ENCODE data around the gene FBN2.

FBN2 gene

GRCh38 chr5:128305341-128305740, 232.7 kb downstream of the FBN2 start:
- no peaks in the 10 kb centered on the region for H3K4me1 Mint-ChIP-seq
- DNase-seq: no peak
- ATAC-seq: no peak
- no peaks in the 10 kb centered on the region for H3K27me3 Mint-ChIP-seq
- H3K27ac Mint-ChIP-seq: no peak overlapping the region
- no peaks in the 10 kb centered on the region for H3K9me3 Mint-ChIP-seq
- H3K4me3 Mint-ChIP-seq: no peak overlapping the region

- ATAC-seq (no peak), DNase-seq (no peak)
- no peaks in the 10 kb centered on the region for H3K9me3 Mint-ChIP-seq
- H3K27ac Mint-ChIP-seq: no peak overlapping the region
- no peaks in the 10 kb centered on the region for H3K27me3 Mint-ChIP-seq
- H3K4me3 Mint-ChIP-seq: no peak overlapping the region
- no peaks in the 10 kb centered on the region for H3K4me1 Mint-ChIP-seq
Measured at GRCh38 chr5:128304791-128305190, 233.3 kb downstream of the FBN2 start.

DNA sequence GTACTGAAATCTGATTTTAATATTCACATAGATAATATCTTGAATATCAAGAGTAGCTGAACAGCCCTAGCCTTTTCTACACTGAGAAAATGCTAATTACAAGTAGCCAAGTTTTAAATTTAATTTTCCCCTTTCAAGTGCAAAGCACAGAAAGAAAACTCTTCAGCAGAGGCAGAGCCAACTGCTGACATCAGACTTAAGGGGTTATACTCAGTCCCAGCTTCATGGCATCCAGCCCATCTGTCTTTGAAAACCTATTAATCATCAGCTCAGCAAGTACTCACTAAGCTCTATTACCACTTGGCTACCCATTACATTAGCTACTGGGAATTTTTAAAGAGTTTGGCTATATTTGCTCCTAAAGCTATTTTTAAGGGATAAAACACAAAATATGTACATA, 234.0 kb downstream of the FBN2 start:
- no peaks in the 10 kb centered on the region for H3K27me3 Mint-ChIP-seq
- H3K4me1 Mint-ChIP-seq: no peaks in the 10 kb centered on the region
- no peak overlapping the region for H3K27ac Mint-ChIP-seq
- no peak overlapping the region for H3K4me3 Mint-ChIP-seq
- no peaks in the 10 kb centered on the region for H3K9me3 Mint-ChIP-seq
- no peak for DNase-seq
- no peak for ATAC-seq

GRCh38 chr5:128303593-128303992, 234.5 kb downstream of the FBN2 start:
- no peaks in the 10 kb centered on the region for H3K4me1 Mint-ChIP-seq
- H3K27me3 Mint-ChIP-seq: no peaks in the 10 kb centered on the region
- H3K4me3 Mint-ChIP-seq: no peak overlapping the region
- no peak for ATAC-seq
- no peak overlapping the region for H3K27ac Mint-ChIP-seq
- DNase-seq: no peak
- H3K9me3 Mint-ChIP-seq: no peaks in the 10 kb centered on the region

DNA sequence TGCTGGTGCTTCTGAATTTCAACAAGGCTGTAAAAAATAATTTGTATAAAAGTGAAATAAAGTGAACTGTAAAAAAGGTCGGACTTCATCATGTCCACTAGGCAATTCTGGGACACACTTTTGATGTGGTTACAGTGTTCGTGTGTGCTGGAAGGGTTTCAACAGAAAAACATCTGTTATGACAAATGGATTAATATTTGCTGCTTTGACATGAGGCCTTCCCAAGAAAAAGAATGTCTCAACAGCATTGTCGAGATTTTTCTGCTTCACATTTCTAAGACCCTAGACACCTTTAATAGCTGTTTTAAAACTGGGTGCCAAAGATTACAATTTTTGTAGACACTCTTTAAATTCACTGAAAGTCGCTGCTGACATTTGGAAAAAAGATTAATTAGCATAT, 237.9 kb downstream of the FBN2 start:
- Mint-ChIP-seq H3K4me3 (no peak overlapping the region), H3K4me1 (no peaks in the 10 kb centered on the region), H3K27ac (no peak overlapping the region), H3K9me3 (no peaks in the 10 kb centered on the region), H3K27me3 (no peaks in the 10 kb centered on the region)
- no peak for ATAC-seq
- no peak for DNase-seq

DNA sequence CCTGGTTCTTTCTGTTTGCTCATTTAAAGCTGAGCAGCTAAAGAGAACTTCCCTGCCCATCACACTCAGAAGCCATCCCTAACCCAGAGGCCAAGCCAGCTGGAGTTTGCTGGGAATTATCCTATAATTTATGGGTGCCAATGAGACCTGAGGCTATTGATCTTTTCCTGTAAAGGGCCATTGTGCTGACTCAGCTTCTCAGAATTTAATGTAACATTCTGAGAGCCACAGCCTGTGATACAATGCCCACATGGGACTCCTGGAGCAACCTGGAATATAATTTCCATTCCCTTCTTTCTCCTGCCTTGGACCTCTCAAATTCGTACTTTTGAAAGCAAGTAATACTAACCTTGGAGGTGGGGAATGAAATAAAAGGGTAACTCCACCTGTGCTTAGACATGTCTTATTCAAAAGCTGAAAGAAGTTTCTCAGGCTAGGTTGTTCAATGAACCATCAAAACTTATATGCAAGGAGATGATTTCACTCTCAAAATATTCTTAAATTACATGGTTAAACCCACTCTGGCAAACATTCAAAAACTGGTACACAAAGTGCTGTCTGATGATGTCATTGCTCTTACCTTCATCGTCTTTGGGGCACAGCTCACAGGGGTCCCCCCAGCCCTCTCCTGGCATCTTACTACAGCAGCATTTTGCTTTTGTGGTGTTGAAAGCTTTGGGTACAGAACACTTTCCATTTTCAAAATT, 247.7 kb downstream of the FBN2 start:
- H3K9me3 Mint-ChIP-seq: peaks cover 0 to 6% of the 10 kb centered on the region in 2 donors
- H3K27me3 Mint-ChIP-seq: no peaks in the 10 kb centered on the region
- ATAC-seq: no peak
- no peak overlapping the region for H3K27ac Mint-ChIP-seq
- H3K4me1 Mint-ChIP-seq: no peaks in the 10 kb centered on the region
- H3K4me3 Mint-ChIP-seq: no peak overlapping the region
- no peak for DNase-seq

- Mint-ChIP-seq H3K4me1 (no peaks in the 10 kb centered on the region), H3K9me3 (peaks cover 0 to 4% of the 10 kb centered on the region in 2 donors)
Measured at GRCh38 chr5:128287740-128288139, 250.3 kb downstream of the FBN2 start.

GRCh38 chr5:128284236-128284635, 253.8 kb downstream of the FBN2 start:
- Mint-ChIP-seq H3K4me3 (no peak overlapping the region), H3K27me3 (peaks cover 9% of the 10 kb centered on the region), H3K27ac (no peak overlapping the region), H3K9me3 (no peaks in the 10 kb centered on the region), H3K4me1 (no peaks in the 10 kb centered on the region)
- DNase-seq (no peak), ATAC-seq (no peak)

More at GRCh38 chr5:128287740-128288139, 250.3 kb downstream of the FBN2 start:
- Mint-ChIP-seq H3K27ac (no peak overlapping the region), H3K4me3 (no peak overlapping the region), H3K27me3 (peaks cover 9% of the 10 kb centered on the region)
- no peak for ATAC-seq
- no peak for DNase-seq

DNA sequence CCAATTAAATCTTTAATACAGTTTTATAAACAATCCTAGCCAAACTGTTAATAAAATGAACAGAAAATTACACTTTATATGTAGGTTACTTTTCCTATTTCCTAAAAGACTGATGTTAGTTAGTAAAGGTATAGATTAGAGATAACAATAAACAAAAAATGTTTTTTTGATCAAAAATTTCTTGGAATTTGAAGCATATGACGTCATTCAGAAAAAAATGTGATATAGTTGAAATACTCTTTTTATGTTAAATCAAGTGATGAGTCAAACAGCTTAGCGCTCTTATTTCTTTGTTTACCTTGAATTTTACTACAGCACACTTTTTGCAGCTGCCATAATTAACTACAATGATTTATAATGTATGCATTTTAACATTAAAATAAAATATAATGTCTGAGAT, 258.7 kb downstream of the FBN2 start:
- Mint-ChIP-seq H3K4me3 (no peak overlapping the region), H3K9me3 (no peaks in the 10 kb centered on the region), H3K27me3 (peaks cover 16% of the 10 kb centered on the region), H3K4me1 (no peaks in the 10 kb centered on the region), H3K27ac (no peak overlapping the region)
- DNase-seq: no peak
- no peak for ATAC-seq

DNA sequence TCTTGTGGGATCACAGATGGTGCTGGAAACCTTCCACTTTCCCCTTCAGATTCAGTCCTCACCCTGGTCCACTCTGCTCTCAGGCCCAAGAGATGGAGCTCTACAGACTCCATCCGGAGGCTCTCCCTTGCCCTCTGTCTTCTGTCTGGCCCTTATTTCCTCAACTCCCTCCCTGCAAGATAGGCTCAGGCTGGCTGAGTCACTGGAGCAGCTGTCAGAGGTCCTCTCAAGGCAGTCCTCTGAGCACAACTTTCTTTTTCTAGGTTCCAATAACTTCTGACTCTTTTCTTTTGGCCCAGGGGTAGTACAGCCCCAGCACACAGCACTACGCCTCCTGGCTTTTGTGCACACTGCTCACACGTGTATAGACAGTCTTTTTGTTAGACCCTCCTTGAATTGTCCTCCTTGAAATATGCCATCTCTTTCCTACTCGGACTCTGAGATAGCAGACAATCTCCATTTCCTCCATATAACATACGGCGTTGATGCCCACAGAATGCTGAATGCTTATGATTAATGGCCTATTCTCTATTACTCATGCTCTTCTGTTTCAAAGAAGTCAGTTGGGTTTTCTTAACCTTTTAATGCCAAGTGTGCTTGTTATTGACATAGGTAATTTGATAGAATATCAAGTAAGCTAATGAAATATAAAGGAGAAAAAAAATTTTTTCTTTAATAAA, 261.4 kb downstream of the FBN2 start:
- ATAC-seq: no peak
- H3K27ac Mint-ChIP-seq: peak overlapping the region in 1 of 2 donors; percentile 2

DNA sequence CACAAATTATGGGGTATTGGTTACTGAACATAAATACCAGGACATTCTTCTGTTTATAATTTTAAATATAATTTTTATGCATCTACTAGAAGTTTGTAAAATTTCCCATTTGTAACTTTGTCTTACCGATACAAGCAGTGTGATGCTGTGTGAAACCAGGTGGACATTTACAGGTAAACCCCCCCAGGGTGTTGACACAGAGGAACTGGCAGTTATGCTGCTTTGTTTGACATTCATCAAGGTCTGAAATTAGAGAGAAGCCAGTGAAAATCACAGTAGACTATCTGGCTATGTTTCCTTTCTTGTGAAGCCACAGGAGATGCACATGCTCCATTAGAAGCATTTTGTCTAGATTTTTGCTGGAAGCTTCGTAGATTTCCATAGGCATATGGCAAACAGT, 263.6 kb downstream of the FBN2 start:
- Mint-ChIP-seq H3K27ac (no peak overlapping the region), H3K9me3 (no peaks in the 10 kb centered on the region), H3K27me3 (peaks cover 8% of the 10 kb centered on the region), H3K4me3 (no peak overlapping the region), H3K4me1 (no peaks in the 10 kb centered on the region)
- ATAC-seq: no peak
- DNase-seq: no peak

More for the DNA sequence above, 261.4 kb downstream of the FBN2 start:
- H3K9me3 Mint-ChIP-seq: no peaks in the 10 kb centered on the region
- H3K4me1 Mint-ChIP-seq: no peaks in the 10 kb centered on the region
- H3K27me3 Mint-ChIP-seq: peaks cover 8% of the 10 kb centered on the region
- no peak for DNase-seq
- H3K4me3 Mint-ChIP-seq: no peak overlapping the region

GRCh38 chr5:128273736-128274135, 264.3 kb downstream of the FBN2 start:
- Mint-ChIP-seq H3K27me3 (peaks cover 8% of the 10 kb centered on the region), H3K4me1 (no peaks in the 10 kb centered on the region), H3K4me3 (no peak overlapping the region), H3K27ac (no peak overlapping the region), H3K9me3 (no peaks in the 10 kb centered on the region)
- DNase-seq (no peak), ATAC-seq (no peak)

- H3K4me3 Mint-ChIP-seq: no peak overlapping the region
- DNase-seq (no peak), ATAC-seq (no peak)
- H3K4me1 Mint-ChIP-seq: no peaks in the 10 kb centered on the region
- no peaks in the 10 kb centered on the region for H3K9me3 Mint-ChIP-seq
- H3K27ac Mint-ChIP-seq: no peak overlapping the region
- peaks cover 11% of the 10 kb centered on the region for H3K27me3 Mint-ChIP-seq
Measured at GRCh38 chr5:128271859-128272464, 266.1 kb downstream of the FBN2 start.

- no peaks in the 10 kb centered on the region for H3K4me1 Mint-ChIP-seq
- H3K4me3 Mint-ChIP-seq: no peak overlapping the region
- H3K27me3 Mint-ChIP-seq: peaks cover 6% of the 10 kb centered on the region
- DNase-seq: no peak
- H3K27ac Mint-ChIP-seq: no peak overlapping the region
- no peaks in the 10 kb centered on the region for H3K9me3 Mint-ChIP-seq
- ATAC-seq: no peak
Measured at GRCh38 chr5:128271071-128271470, 267.0 kb downstream of the FBN2 start.

- peaks cover 6% of the 10 kb centered on the region for H3K27me3 Mint-ChIP-seq
Measured at GRCh38 chr5:128264564-128265360, 273.3 kb downstream of the FBN2 start.

GRCh38 chr5:128263357-128263756, 274.7 kb downstream of the FBN2 start:
- H3K4me3 Mint-ChIP-seq: no peak overlapping the region
- H3K9me3 Mint-ChIP-seq: no peaks in the 10 kb centered on the region
- no peak for DNase-seq
- H3K27me3 Mint-ChIP-seq: peaks cover 6% of the 10 kb centered on the region
- no peak overlapping the region for H3K27ac Mint-ChIP-seq
- H3K4me1 Mint-ChIP-seq: no peaks in the 10 kb centered on the region
- no peak for ATAC-seq

More at GRCh38 chr5:128264564-128265360, 273.3 kb downstream of the FBN2 start:
- Mint-ChIP-seq H3K9me3 (no peaks in the 10 kb centered on the region), H3K27ac (no peak overlapping the region), H3K4me3 (no peak overlapping the region), H3K4me1 (no peaks in the 10 kb centered on the region)
- ATAC-seq: no peak
- DNase-seq: no peak
